SK-N-SH treated with all-trans-retinoic acid at 6 μM for 48 hours (cell line): ENCODE results near the gene ADAMTSL1.

Experiments
- ATAC-seq: fragments of 200-7000 bp; cut with Tn5 transposase; 3 replicates; pipeline ENCODE4 v1.9.1; 2020; ENCODE audit warnings: mild to moderate bottlenecking, moderate library complexity
- ARNTL ChIP-seq: fragments of 450-650 bp; formaldehyde crosslinking; IDR thresholded peaks from 2 replicates; pipeline ENCODE4 v1.5.0; 2020; ENCODE audit warnings: low read depth, mild to moderate bottlenecking, moderate library complexity, borderline replicate concordance
- BACH2 ChIP-seq: fragments of 250-450 bp; sonication (Bioruptor Pico); IDR thresholded peaks from 2 replicates; pipeline ENCODE4 v1.9.0; 2021; ENCODE audit warnings: mild to moderate bottlenecking, borderline replicate concordance
- CSDC2 ChIP-seq: fragments of 250-450 bp; sonication (Bioruptor Pico); IDR thresholded peaks from 2 replicates; pipeline ENCODE4 v1.5.0; 2020; ENCODE audit warnings: mild to moderate bottlenecking, moderate library complexity
- ESRRG ChIP-seq: fragments of 250-450 bp; sonication (Bioruptor Pico); IDR thresholded peaks from 2 replicates; pipeline ENCODE4 v1.6.1; 2021; ENCODE audit warnings: mild to moderate bottlenecking
- ISL1 ChIP-seq: fragments of 250-450 bp; sonication (Bioruptor Pico); IDR thresholded peaks from 2 replicates; pipeline ENCODE4 v2.1.2; 2022; ENCODE audit warnings: mild to moderate bottlenecking, moderate library complexity
- PPARA ChIP-seq: fragments of 250-450 bp; sonication (Bioruptor Pico); IDR thresholded peaks from 2 replicates; pipeline ENCODE4 v1.5.0; 2020; ENCODE audit warnings: mild to moderate bottlenecking, borderline replicate concordance
- RARB ChIP-seq: fragments of 250-450 bp; sonication (Bioruptor Pico); IDR thresholded peaks from 2 replicates; pipeline ENCODE4 v1.8.0; 2021; ENCODE audit warnings: mild to moderate bottlenecking, moderate library complexity
- SNAI2 ChIP-seq: fragments of 250-450 bp; sonication (Bioruptor Pico); IDR thresholded peaks from 2 replicates; pipeline ENCODE4 v1.5.0; 2020; ENCODE audit warnings: mild to moderate bottlenecking, moderate library complexity
- TOX ChIP-seq: fragments of 250-450 bp; sonication (Bioruptor Pico); IDR thresholded peaks from 2 replicates; pipeline ENCODE4 v1.8.0; 2021; ENCODE audit warnings: mild to moderate bottlenecking, moderate library complexity, borderline replicate concordance
- ZC3H10 ChIP-seq: fragments of 250-450 bp; sonication (Bioruptor Pico); IDR thresholded peaks from 2 replicates; pipeline ENCODE4 v1.5.1; 2021; ENCODE audit warnings: mild to moderate bottlenecking, moderate library complexity
- ZFP3 ChIP-seq: fragments of 250-450 bp; sonication (Bioruptor Pico); IDR thresholded peaks from 2 replicates; pipeline ENCODE4 v1.5.0; 2020; ENCODE audit warnings: mild to moderate bottlenecking, moderate library complexity
- ZFP30 ChIP-seq: fragments of 450-650 bp; formaldehyde crosslinking; IDR thresholded peaks from 2 replicates; pipeline ENCODE4 v1.5.0; 2022; ENCODE audit warnings: mild to moderate bottlenecking, moderate library complexity
- ZNF565 ChIP-seq: fragments of 450-650 bp; formaldehyde crosslinking; conservative IDR thresholded peaks from 2 replicates; pipeline ENCODE4 v1.5.0; 2020; ENCODE audit warnings: low read depth, mild to moderate bottlenecking, moderate library complexity
- ZNF8 ChIP-seq: fragments of 450-650 bp; formaldehyde crosslinking; IDR thresholded peaks from 2 replicates; pipeline ENCODE4 v1.5.0; 2020; ENCODE audit warnings: mild to moderate bottlenecking, moderate library complexity
- TF ChIP-seq, protein P1 (sequence below): fragments of 250-450 bp; sonication (Bioruptor Pico); IDR thresholded peaks from 2 replicates; pipeline ENCODE4 v1.8.0; 2020; ENCODE audit warnings: mild to moderate bottlenecking, moderate library complexity, borderline replicate concordance
- TF ChIP-seq, protein P2 (sequence below): fragments of 250-450 bp; sonication (Bioruptor Pico); IDR thresholded peaks from 2 replicates; pipeline ENCODE4 v1.5.0; 2020; ENCODE audit warnings: mild to moderate bottlenecking, moderate library complexity
- TF ChIP-seq, protein P3 (sequence below): fragments of 250-450 bp; sonication (Bioruptor Pico); IDR thresholded peaks from 2 replicates; pipeline ENCODE4 v1.5.1; 2021; ENCODE audit warnings: mild to moderate bottlenecking, moderate library complexity
- TF ChIP-seq, protein P4 (sequence below): fragments of 250-450 bp; sonication (Bioruptor Pico); IDR thresholded peaks from 2 replicates; pipeline ENCODE4 v1.8.0; 2021; ENCODE audit warnings: low read depth, mild to moderate bottlenecking, moderate library complexity, borderline replicate concordance

ADAMTSL1 gene

DNA sequence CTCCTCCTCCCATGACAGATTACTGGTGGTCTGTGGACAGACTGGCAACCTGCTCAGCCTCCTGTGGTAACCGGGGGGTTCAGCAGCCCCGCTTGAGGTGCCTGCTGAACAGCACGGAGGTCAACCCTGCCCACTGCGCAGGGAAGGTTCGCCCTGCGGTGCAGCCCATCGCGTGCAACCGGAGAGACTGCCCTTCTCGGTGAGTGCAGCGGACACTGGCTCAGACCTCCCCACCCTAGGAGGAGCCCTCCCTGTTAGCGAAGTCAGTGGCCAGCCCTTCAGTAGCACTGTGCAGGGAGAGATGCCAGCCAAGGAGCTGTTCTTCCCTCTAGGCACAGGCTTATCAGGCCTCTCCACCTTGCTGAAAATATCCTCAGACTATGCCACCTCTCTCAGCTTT lies 415.6 kb downstream of the ADAMTSL1 start:
- peak; percentile 7; the same call in 2 of the 3 replicates for ATAC-seq
- TF ChIP-seq CSDC2 (CRISPR knock-in tag): no peak
- TF ChIP-seq ARNTL (CRISPR knock-in tag): no peak
- no peak for TF ChIP-seq RARB (CRISPR knock-in tag)
- TF ChIP-seq, protein P1, sequence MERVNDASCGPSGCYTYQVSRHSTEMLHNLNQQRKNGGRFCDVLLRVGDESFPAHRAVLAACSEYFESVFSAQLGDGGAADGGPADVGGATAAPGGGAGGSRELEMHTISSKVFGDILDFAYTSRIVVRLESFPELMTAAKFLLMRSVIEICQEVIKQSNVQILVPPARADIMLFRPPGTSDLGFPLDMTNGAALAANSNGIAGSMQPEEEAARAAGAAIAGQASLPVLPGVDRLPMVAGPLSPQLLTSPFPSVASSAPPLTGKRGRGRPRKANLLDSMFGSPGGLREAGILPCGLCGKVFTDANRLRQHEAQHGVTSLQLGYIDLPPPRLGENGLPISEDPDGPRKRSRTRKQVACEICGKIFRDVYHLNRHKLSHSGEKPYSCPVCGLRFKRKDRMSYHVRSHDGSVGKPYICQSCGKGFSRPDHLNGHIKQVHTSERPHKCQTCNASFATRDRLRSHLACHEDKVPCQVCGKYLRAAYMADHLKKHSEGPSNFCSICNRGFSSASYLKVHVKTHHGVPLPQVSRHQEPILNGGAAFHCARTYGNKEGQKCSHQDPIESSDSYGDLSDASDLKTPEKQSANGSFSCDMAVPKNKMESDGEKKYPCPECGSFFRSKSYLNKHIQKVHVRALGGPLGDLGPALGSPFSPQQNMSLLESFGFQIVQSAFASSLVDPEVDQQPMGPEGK (CRISPR knock-in tag): no peak
- TF ChIP-seq, protein P2, sequence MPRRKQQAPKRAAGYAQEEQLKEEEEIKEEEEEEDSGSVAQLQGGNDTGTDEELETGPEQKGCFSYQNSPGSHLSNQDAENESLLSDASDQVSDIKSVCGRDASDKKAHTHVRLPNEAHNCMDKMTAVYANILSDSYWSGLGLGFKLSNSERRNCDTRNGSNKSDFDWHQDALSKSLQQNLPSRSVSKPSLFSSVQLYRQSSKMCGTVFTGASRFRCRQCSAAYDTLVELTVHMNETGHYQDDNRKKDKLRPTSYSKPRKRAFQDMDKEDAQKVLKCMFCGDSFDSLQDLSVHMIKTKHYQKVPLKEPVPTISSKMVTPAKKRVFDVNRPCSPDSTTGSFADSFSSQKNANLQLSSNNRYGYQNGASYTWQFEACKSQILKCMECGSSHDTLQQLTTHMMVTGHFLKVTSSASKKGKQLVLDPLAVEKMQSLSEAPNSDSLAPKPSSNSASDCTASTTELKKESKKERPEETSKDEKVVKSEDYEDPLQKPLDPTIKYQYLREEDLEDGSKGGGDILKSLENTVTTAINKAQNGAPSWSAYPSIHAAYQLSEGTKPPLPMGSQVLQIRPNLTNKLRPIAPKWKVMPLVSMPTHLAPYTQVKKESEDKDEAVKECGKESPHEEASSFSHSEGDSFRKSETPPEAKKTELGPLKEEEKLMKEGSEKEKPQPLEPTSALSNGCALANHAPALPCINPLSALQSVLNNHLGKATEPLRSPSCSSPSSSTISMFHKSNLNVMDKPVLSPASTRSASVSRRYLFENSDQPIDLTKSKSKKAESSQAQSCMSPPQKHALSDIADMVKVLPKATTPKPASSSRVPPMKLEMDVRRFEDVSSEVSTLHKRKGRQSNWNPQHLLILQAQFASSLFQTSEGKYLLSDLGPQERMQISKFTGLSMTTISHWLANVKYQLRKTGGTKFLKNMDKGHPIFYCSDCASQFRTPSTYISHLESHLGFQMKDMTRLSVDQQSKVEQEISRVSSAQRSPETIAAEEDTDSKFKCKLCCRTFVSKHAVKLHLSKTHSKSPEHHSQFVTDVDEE (CRISPR knock-in tag): no peak
- TF ChIP-seq, all 23 proteins: peak for 0

- ATAC-seq: peak; percentile 89
- TF ChIP-seq PPARA (no peak), TOX (CRISPR knock-in tag) (peak; percentile 40; the same call in 1 of the 2 replicates)
Observed at GRCh38 chr9:18890372-18890771, 416.4 kb downstream of the ADAMTSL1 start.

DNA sequence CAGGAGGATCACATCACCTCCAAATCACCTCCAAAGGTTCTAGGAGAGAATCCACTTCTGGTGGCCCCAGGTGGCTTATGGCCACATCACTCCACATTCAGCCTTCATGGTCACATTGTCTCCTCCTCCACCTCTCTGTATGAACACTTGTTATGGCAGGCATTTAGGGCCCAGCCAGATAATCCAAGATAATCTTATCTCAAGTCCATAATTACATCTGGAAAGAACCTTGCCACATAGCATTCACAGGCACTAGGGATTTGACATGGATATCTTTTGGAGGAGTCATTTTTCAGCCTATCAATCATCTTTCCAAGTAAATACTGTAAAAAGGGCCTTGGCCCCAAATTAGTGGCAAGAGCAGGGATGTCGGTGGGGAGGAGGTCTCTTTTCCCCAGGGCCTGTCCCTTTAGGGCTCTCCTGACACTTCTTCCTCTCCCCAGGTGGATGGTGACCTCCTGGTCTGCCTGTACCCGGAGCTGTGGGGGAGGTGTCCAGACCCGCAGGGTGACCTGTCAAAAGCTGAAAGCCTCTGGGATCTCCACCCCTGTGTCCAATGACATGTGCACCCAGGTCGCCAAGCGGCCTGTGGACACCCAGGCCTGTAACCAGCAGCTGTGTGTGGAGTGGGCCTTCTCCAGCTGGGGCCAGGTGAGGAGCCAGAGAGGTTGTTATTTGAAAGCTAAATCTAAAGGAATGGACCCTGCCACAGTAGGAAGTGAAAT lies 418.2 kb downstream of the ADAMTSL1 start:
- ATAC-seq: no peak
- no peak for TF ChIP-seq BACH2 (CRISPR knock-in tag)
- no peak for TF ChIP-seq ISL1 (CRISPR knock-in tag)

DNA sequence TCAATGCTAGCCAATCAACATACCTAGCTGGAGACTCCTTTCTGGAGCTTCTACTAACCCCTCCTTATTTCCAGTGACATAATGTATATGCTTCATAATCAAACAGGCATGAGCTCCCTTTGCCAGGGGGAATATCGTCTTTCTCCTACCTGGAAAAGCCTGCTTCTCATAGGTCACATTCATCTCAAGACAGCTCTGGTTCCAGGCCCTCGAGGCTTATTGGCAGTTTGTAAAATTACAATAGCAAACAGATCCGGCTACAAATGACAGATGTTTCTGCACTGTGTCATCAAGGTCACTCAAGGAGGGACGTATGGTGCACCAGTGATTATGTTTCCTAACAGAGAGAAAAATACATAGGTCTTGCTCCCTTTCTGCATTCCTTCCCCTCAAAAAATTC lies 419.1 kb downstream of the ADAMTSL1 start:
- no peak for TF ChIP-seq ARNTL (CRISPR knock-in tag)
- TF ChIP-seq, protein P3, sequence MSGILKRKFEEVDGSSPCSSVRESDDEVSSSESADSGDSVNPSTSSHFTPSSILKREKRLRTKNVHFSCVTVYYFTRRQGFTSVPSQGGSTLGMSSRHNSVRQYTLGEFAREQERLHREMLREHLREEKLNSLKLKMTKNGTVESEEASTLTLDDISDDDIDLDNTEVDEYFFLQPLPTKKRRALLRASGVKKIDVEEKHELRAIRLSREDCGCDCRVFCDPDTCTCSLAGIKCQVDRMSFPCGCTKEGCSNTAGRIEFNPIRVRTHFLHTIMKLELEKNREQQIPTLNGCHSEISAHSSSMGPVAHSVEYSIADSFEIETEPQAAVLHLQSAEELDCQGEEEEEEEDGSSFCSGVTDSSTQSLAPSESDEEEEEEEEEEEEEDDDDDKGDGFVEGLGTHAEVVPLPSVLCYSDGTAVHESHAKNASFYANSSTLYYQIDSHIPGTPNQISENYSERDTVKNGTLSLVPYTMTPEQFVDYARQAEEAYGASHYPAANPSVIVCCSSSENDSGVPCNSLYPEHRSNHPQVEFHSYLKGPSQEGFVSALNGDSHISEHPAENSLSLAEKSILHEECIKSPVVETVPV (CRISPR knock-in tag): no peak
- TF ChIP-seq, protein P1 (CRISPR knock-in tag): no peak
- TF ChIP-seq ZFP3 (CRISPR knock-in tag): no peak
- no peak for TF ChIP-seq CSDC2 (CRISPR knock-in tag)
- TF ChIP-seq ZNF565 (CRISPR knock-in tag): no peak
- TF ChIP-seq SNAI2: no peak
- TF ChIP-seq, protein P4, sequence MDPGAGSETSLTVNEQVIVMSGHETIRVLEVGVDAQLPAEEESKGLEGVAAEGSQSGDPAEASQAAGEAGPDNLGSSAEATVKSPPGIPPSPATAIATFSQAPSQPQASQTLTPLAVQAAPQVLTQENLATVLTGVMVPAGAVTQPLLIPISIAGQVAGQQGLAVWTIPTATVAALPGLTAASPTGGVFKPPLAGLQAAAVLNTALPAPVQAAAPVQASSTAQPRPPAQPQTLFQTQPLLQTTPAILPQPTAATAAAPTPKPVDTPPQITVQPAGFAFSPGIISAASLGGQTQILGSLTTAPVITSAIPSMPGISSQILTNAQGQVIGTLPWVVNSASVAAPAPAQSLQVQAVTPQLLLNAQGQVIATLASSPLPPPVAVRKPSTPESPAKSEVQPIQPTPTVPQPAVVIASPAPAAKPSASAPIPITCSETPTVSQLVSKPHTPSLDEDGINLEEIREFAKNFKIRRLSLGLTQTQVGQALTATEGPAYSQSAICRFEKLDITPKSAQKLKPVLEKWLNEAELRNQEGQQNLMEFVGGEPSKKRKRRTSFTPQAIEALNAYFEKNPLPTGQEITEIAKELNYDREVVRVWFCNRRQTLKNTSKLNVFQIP: no peak
- TF ChIP-seq ESRRG (CRISPR knock-in tag): no peak
- TF ChIP-seq TOX (CRISPR knock-in tag): no peak
- no peak for TF ChIP-seq ZFP30 (CRISPR knock-in tag)
- TF ChIP-seq ZC3H10 (CRISPR knock-in tag): no peak
- TF ChIP-seq ZNF8: no peak
- ATAC-seq: no peak
